Superior temporal gyrus (tissue), 1 donor: ENCODE data around the gene PPP3CA.
"Not testable (repeated sequence)": the region's sequence is repeated elsewhere in the genome, so short reads cannot be mapped to it uniquely, and the experiment has no call there.

Experiments used
- DNase-seq: peaks from one replicate; pipeline ENCODE4 v3.0.0-alpha.2; 2016; ENCODE audit errors: extremely low spot score

PPP3CA gene

GRCh38 chr4:101141855-101142254 lies 205.5 kb downstream of the PPP3CA start:
- no peak for DNase-seq

- no peak for DNase-seq
These were observed 206.1 kb downstream of the PPP3CA start for GRCh38 chr4:101141230-101141629.

- DNase-seq, result no peak
These were observed 207.1 kb downstream of the PPP3CA start for GRCh38 chr4:101140228-101140627.

- DNase-seq, result no peak
These were observed 210.7 kb downstream of the PPP3CA start for GRCh38 chr4:101136373-101137370.

- DNase-seq, result no peak
These were observed 211.8 kb downstream of the PPP3CA start for GRCh38 chr4:101135371-101136010.

- not testable (repeated sequence) for DNase-seq
These were observed 216.3 kb downstream of the PPP3CA start for GRCh38 chr4:101131058-101131457.

- DNase-seq, result not testable (repeated sequence)
These were observed 218.4 kb downstream of the PPP3CA start for GRCh38 chr4:101128898-101129297.

GRCh38 chr4:101128473-101128872 lies 218.9 kb downstream of the PPP3CA start:
- DNase-seq, result no peak

GRCh38 chr4:101127176-101127790 lies 220.0 kb downstream of the PPP3CA start:
- no peak for DNase-seq

- peak; percentile 35 for DNase-seq
These were observed 221.3 kb downstream of the PPP3CA start for GRCh38 chr4:101126059-101126458.

- no peak for DNase-seq
These were observed 222.0 kb downstream of the PPP3CA start for GRCh38 chr4:101125045-101125942.

- DNase-seq, result no peak
These were observed 224.1 kb downstream of the PPP3CA start for GRCh38 chr4:101123231-101123630.

- no peak for DNase-seq
These were observed 225.3 kb downstream of the PPP3CA start for GRCh38 chr4:101122019-101122418.

GRCh38 chr4:101119141-101119540 lies 228.2 kb downstream of the PPP3CA start:
- DNase-seq, result no peak

- no peak for DNase-seq
These were observed 228.7 kb downstream of the PPP3CA start for GRCh38 chr4:101118617-101119016.

- DNase-seq, result no peak
These were observed 231.4 kb downstream of the PPP3CA start for GRCh38 chr4:101115887-101116286.

GRCh38 chr4:101114936-101115372 lies 232.4 kb downstream of the PPP3CA start:
- peak; percentile 94 for DNase-seq

GRCh38 chr4:101104312-101105052 lies 242.8 kb downstream of the PPP3CA start:
- DNase-seq, result no peak

GRCh38 chr4:101103381-101104142 lies 243.8 kb downstream of the PPP3CA start:
- DNase-seq, result peak; percentile 80
